Aorta (tissue), 5 donors: Measurements from ENCODE around the gene TVP23C. TPM values are rescaled to one million over a fixed set of nuclear protein-coding genes. Genes with fewer than 3 reads are reported as not detected.
"Not testable (repeated sequence)": the region's sequence is repeated elsewhere in the genome, so short reads cannot be mapped to it uniquely, and the experiment has no call there.

Source experiments
- ATAC-seq: fragments of 200-7000 bp; cut with Tn5 transposase; one replicate; pipeline ENCODE4 v1.9.1; 2022; ENCODE audit warnings: moderate library complexity; ENCODE audit not compliant: low FRiP score
- DNase-seq, 2 donors: peaks; one replicate each; pipeline ENCODE4 v3.0.0-alpha.2; 2020
- H3K27ac ChIP-seq, 2 donors: one replicate each; pipeline ENCODE4 v1.5.1; 2013; ENCODE audit warnings: low read length in 2 of 2, mild to moderate bottlenecking in 2 of 2, moderate library complexity in 2 of 2, control low read depth in 1 of 2, inconsistent platforms in 1 of 2, low read depth in 1 of 2
- H3K27me3 ChIP-seq, 2 donors: one replicate each; pipeline ENCODE4 v1.6.1; 2013; ENCODE audit warnings: control low read depth in 1 of 2, low read length in 1 of 2, mild to moderate bottlenecking in 1 of 2, moderate library complexity in 1 of 2; ENCODE audit not compliant: insufficient read depth in 2 of 2, control insufficient read depth in 1 of 2
- H3K36me3 ChIP-seq, 2 donors: one replicate each; pipeline ENCODE4 v1.6.1; 2013; ENCODE audit warnings: control low read depth in 1 of 2, low read length in 1 of 2, mild to moderate bottlenecking in 1 of 2; ENCODE audit not compliant: insufficient read depth in 2 of 2, control insufficient read depth in 1 of 2
- H3K4me1 ChIP-seq, 2 donors: one replicate each; pipeline ENCODE4 v1.6.1; 2013; ENCODE audit warnings: low read length in 2 of 2, control low read depth in 1 of 2, mild to moderate bottlenecking in 1 of 2, moderate library complexity in 1 of 2; ENCODE audit not compliant: insufficient read depth in 2 of 2, control insufficient read depth in 1 of 2
- H3K4me3 ChIP-seq, 2 donors: one replicate each; pipeline ENCODE4 v1.5.1; 2013; ENCODE audit warnings: low read length in 2 of 2, control low read depth in 1 of 2, mild to moderate bottlenecking in 1 of 2
- H3K9me3 ChIP-seq: one replicate; pipeline ENCODE4 v1.6.1; 2013; ENCODE audit warnings: mild to moderate bottlenecking, low read length; ENCODE audit not compliant: control insufficient read depth
- WGBS, 2 donors: extraction: QIAGEN DNeasy Blood & Tissue Kit; methylation state at CpG; one replicate each; pipeline ENCODE4 v1.1.7; 2013; 5-methylcytosine and 5-hydroxymethylcytosine counted together
- intact Hi-C, 2 donors: fragments of 100-400 bp; cut with DNase I; formaldehyde crosslinking; loops; one replicate each; pipeline versions ENCODE4 v1.14.2 to v1.15.0; 2022
- polyA plus RNA-seq, 2 donors: library from polyadenylated mRNA; stranded (reverse); fragments of 200-250 nt; gene quantifications; one replicate each; pipeline ENCODE4 v1.2.3, GENCODE V29; 2013
- total RNA-seq, 2 donors: library from RNA; stranded (reverse); fragmentation: NEBNext Ultra II Directional; extraction: Animal tissue kit (Norgen Biotek cat#: 25700); gene quantifications; one replicate each; pipeline ENCODE4 v1.2.1, GENCODE V29; 2021
- donor health status: healthy with polysubstance abuse.
- donor health status: Bipolar disorder and iron deficiency.
- donor health status: DM: no; HTN: no; CAD: no.
- donor health status: DM: no; HTN: no; CAD: no.
- donor health status: DM: yes; HTN: yes; CAD: no.

TVP23C gene
- total and polyA plus RNA-seq, 4 donors, result 2.4 to 39.4 (median 20.9) TPM

GRCh38 chr17:15546604-15547003, 16.7 kb downstream of the TVP23C start:
- intact Hi-C loops, H3K9me3 ChIP-seq, ATAC-seq, DNase-seq, H3K4me3 ChIP-seq, H3K4me1 ChIP-seq, H3K27ac ChIP-seq, H3K27me3 ChIP-seq, H3K36me3 ChIP-seq: not testable (repeated sequence)
- 84 to 89% methylated on average over 1 of the region's 2 CpGs for WGBS, 2 donors

- H3K4me1 ChIP-seq, ATAC-seq, H3K9me3 ChIP-seq, H3K27ac ChIP-seq, H3K36me3 ChIP-seq, H3K27me3 ChIP-seq, H3K4me3 ChIP-seq, DNase-seq, intact Hi-C loops: not testable (repeated sequence)
- 75 to 77% methylated on average over 8 of the region's 8 CpGs for WGBS, 2 donors
Observed at GRCh38 chr17:15540371-15541219, 22.7 kb downstream of the TVP23C start.

DNA sequence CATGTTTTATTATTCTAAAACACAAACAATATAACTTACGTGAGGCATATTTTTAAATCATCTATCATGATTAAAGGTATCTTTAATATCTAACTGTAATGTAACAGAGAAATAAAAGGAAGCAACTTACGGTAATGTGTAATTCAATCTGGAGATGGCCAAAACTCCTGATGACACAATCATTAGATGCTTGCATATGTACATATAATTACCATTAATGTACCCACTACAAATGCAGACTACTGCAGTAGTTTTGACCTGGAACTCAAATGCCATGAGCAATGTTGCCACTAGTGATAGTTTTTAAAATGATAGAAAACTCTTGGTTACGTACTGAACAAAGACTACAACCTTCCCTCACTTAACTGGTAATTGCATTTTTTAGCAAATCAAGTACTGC, 30.2 kb downstream of the TVP23C start:
- H3K9me3 ChIP-seq, ATAC-seq, DNase-seq, intact Hi-C loops, H3K36me3 ChIP-seq, H3K4me1 ChIP-seq, H3K27ac ChIP-seq, H3K4me3 ChIP-seq, H3K27me3 ChIP-seq: not testable (repeated sequence)
- WGBS, 2 donors, result 83 to 92% methylated on average over 3 of the region's 3 CpGs

GRCh38 chr17:15526292-15527218, 36.7 kb downstream of the TVP23C start:
- H3K9me3 ChIP-seq, intact Hi-C loops, DNase-seq, H3K27ac ChIP-seq, H3K4me1 ChIP-seq, H3K36me3 ChIP-seq, H3K4me3 ChIP-seq, H3K27me3 ChIP-seq: not testable (repeated sequence)
- ATAC-seq, result peak; percentile 89
- 35 to 47% methylated on average over 7 to 8 of the region's 8 CpGs for WGBS, 2 donors

- peak in 1 of 2 donors; percentile 63 for DNase-seq
- H3K27ac ChIP-seq, H3K36me3 ChIP-seq, H3K27me3 ChIP-seq, H3K4me1 ChIP-seq, H3K4me3 ChIP-seq, intact Hi-C loops, H3K9me3 ChIP-seq: not testable (repeated sequence)
- WGBS, 2 donors, result 83 to 86% methylated on average over 10 to 11 of the region's 12 CpGs
- peak; percentile 81 for ATAC-seq
Observed at GRCh38 chr17:15524990-15525985, 38.0 kb downstream of the TVP23C start.

DNA sequence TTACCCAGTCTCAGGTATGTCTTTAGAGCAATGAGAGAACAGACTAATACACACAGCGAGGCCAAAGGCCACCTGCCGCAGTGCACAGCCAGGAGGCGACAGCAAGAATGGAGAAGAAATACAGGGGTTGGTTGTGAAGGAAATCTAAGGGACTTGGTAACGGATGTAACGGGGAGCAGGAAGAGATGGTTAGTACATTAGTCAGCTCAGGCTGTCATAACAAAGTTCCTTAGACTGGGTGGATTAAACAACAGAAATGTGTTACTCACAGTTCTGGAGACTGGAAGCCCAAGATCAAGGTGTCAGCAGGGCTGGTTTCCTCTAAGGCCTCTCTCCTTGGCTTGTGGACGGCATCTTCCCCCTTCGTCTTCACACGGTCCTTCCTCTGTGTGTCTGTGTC, 47.1 kb downstream of the TVP23C start:
- H3K9me3 ChIP-seq, result no peaks in the 10 kb centered on the region
- H3K36me3 ChIP-seq, result no peaks in the 10 kb centered on the region
- H3K4me1 ChIP-seq, result peaks cover 2 to 8% of the 10 kb centered on the region in 2 donors
- no peak overlapping the region for H3K4me3 ChIP-seq
- intact Hi-C loops, result no loop called here
- no peak overlapping the region for H3K27ac ChIP-seq
- no peaks in the 10 kb centered on the region for H3K27me3 ChIP-seq
- no peak for DNase-seq
- no peak for ATAC-seq
- WGBS, 2 donors, result 95 to 97% methylated on average over 8 of the region's 8 CpGs

- ATAC-seq (no peak), DNase-seq (no peak)
- intact Hi-C loops, result no loop called here
- Histone ChIP-seq H3K27ac (no peak overlapping the region), H3K4me1 (peaks cover 2 to 8% of the 10 kb centered on the region in 2 donors), H3K4me3 (no peak overlapping the region), H3K27me3 (no peaks in the 10 kb centered on the region), H3K36me3 (no peaks in the 10 kb centered on the region), H3K9me3 (no peaks in the 10 kb centered on the region)
- 24 to 36% methylated on average over 2 of the region's 2 CpGs for WGBS, 2 donors
Observed at GRCh38 chr17:15514469-15514868, 48.8 kb downstream of the TVP23C start.

GRCh38 chr17:15513856-15514459, 49.3 kb downstream of the TVP23C start:
- no peak overlapping the region for H3K4me3 ChIP-seq
- DNase-seq (no peak), ATAC-seq (no peak)
- peaks cover 2 to 8% of the 10 kb centered on the region in 2 donors for H3K4me1 ChIP-seq
- intact Hi-C loops, result no loop called here
- H3K9me3 ChIP-seq, result no peaks in the 10 kb centered on the region
- 20 to 25% methylated on average over 9 of the region's 9 CpGs for WGBS, 2 donors
- H3K27me3 ChIP-seq, result no peaks in the 10 kb centered on the region
- H3K27ac ChIP-seq, result peak overlapping the region; percentile 68 to 86
- no peaks in the 10 kb centered on the region for H3K36me3 ChIP-seq
